Stimulated activated CD8-positive, alpha-beta memory T cell treated with anti-CD3 and anti-CD28 coated beads, Interleukin-2, amount 100 ng/mL, for 1 hour (primary cell): Measurements from ENCODE around the gene HEY2.
"Not testable (repeated sequence)": the region's sequence is repeated elsewhere in the genome, so short reads cannot be mapped to it uniquely, and the experiment has no call there.

Experiments used
- DNase-seq, 2 donors: peaks; one replicate each; pipeline ENCODE4 v3.0.0-alpha.2; 2020; ENCODE audit warnings: low read depth in 2 of 2

HEY2 gene

GRCh38 chr6:125769147-125769783 is 19.8 kb downstream of the HEY2 start:
- DNase-seq = no peak

- DNase-seq = no peak
Observed at GRCh38 chr6:125773387-125774341, 24.2 kb downstream of the HEY2 start.

GRCh38 chr6:125776107-125776826 is 26.8 kb downstream of the HEY2 start:
- not testable (repeated sequence) for DNase-seq

GRCh38 chr6:125779924-125780539 is 30.6 kb downstream of the HEY2 start:
- peak; percentile 67 to 74 for DNase-seq

- peak in 1 of 2 donors; percentile 37 for DNase-seq
Observed at GRCh38 chr6:125780540-125781313, 31.3 kb downstream of the HEY2 start.

GRCh38 chr6:125781314-125781868 is 32.0 kb downstream of the HEY2 start:
- no peak for DNase-seq

- no peak for DNase-seq
Observed at GRCh38 chr6:125784365-125784764, 34.9 kb downstream of the HEY2 start.

GRCh38 chr6:125787791-125788190 is 38.4 kb downstream of the HEY2 start:
- DNase-seq = no peak

GRCh38 chr6:125789167-125789566 is 39.7 kb downstream of the HEY2 start:
- DNase-seq = no peak

- DNase-seq = no peak
Observed at GRCh38 chr6:125789576-125790357, 40.3 kb downstream of the HEY2 start.

GRCh38 chr6:125790358-125791150 is 41.1 kb downstream of the HEY2 start, which contains the start of gene NCOA7:
Gene NCOA7 (plus strand): TSS chr6:125790960. CDS start chr6:125815355, 24,395 bp downstream.
- peak; percentile 53 to 67 for DNase-seq

- no peak for DNase-seq
Observed at GRCh38 chr6:125791151-125791819, 41.9 kb downstream of the HEY2 start.

- no peak for DNase-seq
Observed at GRCh38 chr6:125791820-125792165, 42.4 kb downstream of the HEY2 start.

GRCh38 chr6:125792172-125792571 is 42.7 kb downstream of the HEY2 start:
- DNase-seq = no peak

GRCh38 chr6:125792680-125793079 is 43.2 kb downstream of the HEY2 start:
- no peak for DNase-seq

GRCh38 chr6:125793280-125793679 is 43.8 kb downstream of the HEY2 start:
- no peak for DNase-seq

- DNase-seq = no peak
Observed at GRCh38 chr6:125793863-125794262, 44.4 kb downstream of the HEY2 start.

- no peak for DNase-seq
Observed at GRCh38 chr6:125794342-125795137, 45.1 kb downstream of the HEY2 start.
